K562 (cell line): Measurements from ENCODE around the gene FAM184B.

Experiments
- GABPB1 ChIP-seq: sonication (generic); formaldehyde crosslinking; IDR thresholded peaks from 2 replicates; pipeline ENCODE4 v1.8.0; 2022; ENCODE audit warnings: mild to moderate bottlenecking, missing genetic modification reagents
- JUN ChIP-seq, 2 experiments: sonication (generic) in 1 of 2; formaldehyde crosslinking in 1 of 2; IDR thresholded peaks; 2 replicates each; pipeline versions ENCODE4 v1.6.1 to v1.8.0; 2012 to 2022; ENCODE audit warnings: borderline replicate concordance in 2 of 2, mild to moderate bottlenecking in 2 of 2, improper control_type of control experiment in 1 of 2, low read depth in 1 of 2, low read length in 1 of 2, missing genetic modification reagents in 1 of 2
- NCOA6 ChIP-seq: fragments of 450-650 bp; IDR thresholded peaks from 2 replicates; pipeline ENCODE4 v1.6.1; 2017; ENCODE audit warnings: mild to moderate bottlenecking
- NFIX ChIP-seq: fragments of 250-450 bp; sonication (Bioruptor Pico); IDR thresholded peaks from 2 replicates; pipeline ENCODE4 v1.4.0; 2020; ENCODE audit warnings: low read depth, mild to moderate bottlenecking, moderate library complexity
- NFYB ChIP-seq: IDR thresholded peaks from 2 replicates; pipeline ENCODE4 v1.6.1; 2011; ENCODE audit warnings: mild to moderate bottlenecking, moderate library complexity; ENCODE audit not compliant: insufficient read length; ENCODE audit errors: extremely low read depth
- NR2C1 ChIP-seq, 2 experiments: fragments of 450-650 bp; IDR thresholded peaks; 2 replicates each; pipeline ENCODE4 v1.6.1; 2017; ENCODE audit warnings: mild to moderate bottlenecking in 2 of 2, antibody characterized with exemption in 1 of 2, inconsistent platforms in 1 of 2, missing compliant biosample characterization in 1 of 2, missing genetic modification characterization in 1 of 2
- PML ChIP-seq: IDR thresholded peaks from 2 replicates; pipeline ENCODE4 v1.6.1; 2012; ENCODE audit warnings: low read length, inconsistent platforms
- POLR2A ChIP-seq: fragments of 450-650 bp; conservative IDR thresholded peaks from 2 replicates; pipeline ENCODE4 v1.6.1; 2016
- PTTG1 ChIP-seq: fragments of 450-650 bp; IDR thresholded peaks from 2 replicates; pipeline ENCODE4 v1.6.1; 2016; ENCODE audit warnings: low read depth, mild to moderate bottlenecking, missing genetic modification characterization, missing compliant biosample characterization
- SOX6 ChIP-seq: fragments of 450-650 bp; IDR thresholded peaks from 2 replicates; pipeline ENCODE4 v1.6.1; 2014; ENCODE audit warnings: mild to moderate bottlenecking
- U2AF1 ChIP-seq: fragments of 200-400 bp; formaldehyde crosslinking; optimal IDR thresholded peaks from 2 replicates; pipeline ENCODE3; 2017; ENCODE audit warnings: mild to moderate bottlenecking, low read depth, low read length, moderate library complexity
- ZNF75A ChIP-seq: fragments of 450-650 bp; formaldehyde crosslinking; IDR thresholded peaks from 2 replicates; pipeline ENCODE4 v1.4.0; 2020; ENCODE audit warnings: mild to moderate bottlenecking
- TF ChIP-seq, protein P1 (sequence below), 3 experiments: IDR thresholded peaks in 2 of 3; conservative IDR thresholded peaks in 1 of 3; 2 replicates each; pipeline ENCODE4 v1.5.1; 2011 to 2012; ENCODE audit warnings: low read length in 3 of 3, mild to moderate bottlenecking in 3 of 3, control low read depth in 2 of 3, improper control_type of control experiment in 1 of 3, inconsistent platforms in 1 of 3, low read depth in 1 of 3, mixed read lengths in 1 of 3, moderate library complexity in 1 of 3; ENCODE audit not compliant: insufficient read depth in 2 of 3

DNA sequence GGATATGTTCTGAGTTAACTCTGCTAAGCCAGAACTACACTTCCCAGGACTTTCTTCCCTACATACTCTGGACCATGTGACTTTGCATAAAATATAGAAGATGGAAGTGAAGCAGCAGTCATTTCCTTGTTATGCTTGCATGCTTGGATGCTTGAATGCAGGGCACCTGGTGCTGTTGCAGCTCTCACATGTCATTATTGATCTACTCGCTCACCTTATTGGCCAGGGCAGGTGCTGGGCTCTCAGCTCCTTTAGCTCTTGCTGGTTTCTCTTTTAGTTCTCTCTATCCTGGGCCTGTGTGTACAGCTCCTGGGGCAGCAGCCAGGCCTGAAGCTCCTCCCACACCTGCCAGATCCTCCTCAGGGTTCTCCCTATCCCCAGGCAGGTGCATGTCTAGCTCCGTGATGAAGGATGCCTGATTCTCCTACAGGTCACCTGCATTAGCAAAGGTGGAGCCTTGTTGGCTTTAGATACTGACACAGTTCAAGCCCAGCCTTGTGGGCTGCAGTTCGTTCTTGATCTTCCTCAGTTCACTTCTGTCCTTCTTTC is 113.7 kb downstream of the FAM184B start:
- TF ChIP-seq, protein P1, sequence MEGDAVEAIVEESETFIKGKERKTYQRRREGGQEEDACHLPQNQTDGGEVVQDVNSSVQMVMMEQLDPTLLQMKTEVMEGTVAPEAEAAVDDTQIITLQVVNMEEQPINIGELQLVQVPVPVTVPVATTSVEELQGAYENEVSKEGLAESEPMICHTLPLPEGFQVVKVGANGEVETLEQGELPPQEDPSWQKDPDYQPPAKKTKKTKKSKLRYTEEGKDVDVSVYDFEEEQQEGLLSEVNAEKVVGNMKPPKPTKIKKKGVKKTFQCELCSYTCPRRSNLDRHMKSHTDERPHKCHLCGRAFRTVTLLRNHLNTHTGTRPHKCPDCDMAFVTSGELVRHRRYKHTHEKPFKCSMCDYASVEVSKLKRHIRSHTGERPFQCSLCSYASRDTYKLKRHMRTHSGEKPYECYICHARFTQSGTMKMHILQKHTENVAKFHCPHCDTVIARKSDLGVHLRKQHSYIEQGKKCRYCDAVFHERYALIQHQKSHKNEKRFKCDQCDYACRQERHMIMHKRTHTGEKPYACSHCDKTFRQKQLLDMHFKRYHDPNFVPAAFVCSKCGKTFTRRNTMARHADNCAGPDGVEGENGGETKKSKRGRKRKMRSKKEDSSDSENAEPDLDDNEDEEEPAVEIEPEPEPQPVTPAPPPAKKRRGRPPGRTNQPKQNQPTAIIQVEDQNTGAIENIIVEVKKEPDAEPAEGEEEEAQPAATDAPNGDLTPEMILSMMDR (IDR thresholded peaks at IDR 0.05 in 2 of 3, conservative IDR thresholded peaks at IDR 0.05 in 1 of 3; ENCODE audit: insufficient read depth in 2 of 3, low read depth in 1 of 3, low read length in 3 of 3): no peak
- TF ChIP-seq NFYB (no peak), PML (no peak), PTTG1 (no peak), NR2C1 (IDR thresholded peaks at IDR 0.05) (no peak), NR2C1 (tag; IDR thresholded peaks at IDR 0.05) (no peak), SOX6 (no peak), U2AF1 (no peak), NFIX (CRISPR knock-in tag) (no peak), POLR2A (no peak), GABPB1 (CRISPR knock-in tag) (no peak), NCOA6 (no peak), JUN (IDR thresholded peaks at IDR 0.05; ENCODE audit: borderline replicate concordance, low read depth, low read length) (no peak), JUN (CRISPR knock-in tag; IDR thresholded peaks at IDR 0.05; ENCODE audit: borderline replicate concordance) (no peak), ZNF75A (CRISPR knock-in tag) (no peak)
